ENCODE results near the gene ZCCHC8.

DNA sequence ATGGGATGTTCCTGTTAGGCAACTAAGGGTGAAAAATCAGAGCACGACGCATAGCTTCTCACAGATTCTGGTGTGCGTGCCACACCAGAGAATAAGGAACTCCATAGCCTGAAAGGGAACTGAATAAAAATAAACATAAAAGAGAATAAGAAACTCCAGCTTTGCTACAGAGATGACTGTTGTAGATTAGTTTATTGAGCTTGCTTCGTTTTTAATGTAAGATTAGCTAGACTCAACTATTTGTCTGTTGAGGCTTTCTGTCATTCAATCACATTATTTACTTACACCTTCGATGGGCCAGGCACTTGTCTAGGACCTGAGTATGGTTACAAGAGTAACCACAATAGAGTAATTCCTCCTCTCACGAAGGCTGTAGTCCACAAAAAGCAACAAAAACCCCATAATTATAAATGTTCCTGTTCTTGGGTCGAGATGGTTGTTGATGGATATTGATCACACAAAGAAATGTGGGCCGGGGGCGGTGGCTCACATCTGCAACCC, 807 bp upstream of the ZCCHC8 start:
- no peak for TF ChIP-seq EP300 (IDR thresholded peaks at IDR 0.05)
- TF ChIP-seq, protein P1, sequence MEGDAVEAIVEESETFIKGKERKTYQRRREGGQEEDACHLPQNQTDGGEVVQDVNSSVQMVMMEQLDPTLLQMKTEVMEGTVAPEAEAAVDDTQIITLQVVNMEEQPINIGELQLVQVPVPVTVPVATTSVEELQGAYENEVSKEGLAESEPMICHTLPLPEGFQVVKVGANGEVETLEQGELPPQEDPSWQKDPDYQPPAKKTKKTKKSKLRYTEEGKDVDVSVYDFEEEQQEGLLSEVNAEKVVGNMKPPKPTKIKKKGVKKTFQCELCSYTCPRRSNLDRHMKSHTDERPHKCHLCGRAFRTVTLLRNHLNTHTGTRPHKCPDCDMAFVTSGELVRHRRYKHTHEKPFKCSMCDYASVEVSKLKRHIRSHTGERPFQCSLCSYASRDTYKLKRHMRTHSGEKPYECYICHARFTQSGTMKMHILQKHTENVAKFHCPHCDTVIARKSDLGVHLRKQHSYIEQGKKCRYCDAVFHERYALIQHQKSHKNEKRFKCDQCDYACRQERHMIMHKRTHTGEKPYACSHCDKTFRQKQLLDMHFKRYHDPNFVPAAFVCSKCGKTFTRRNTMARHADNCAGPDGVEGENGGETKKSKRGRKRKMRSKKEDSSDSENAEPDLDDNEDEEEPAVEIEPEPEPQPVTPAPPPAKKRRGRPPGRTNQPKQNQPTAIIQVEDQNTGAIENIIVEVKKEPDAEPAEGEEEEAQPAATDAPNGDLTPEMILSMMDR (IDR thresholded peaks at IDR 0.05): no peak; the same call in 2 of the 3 replicates
- no peak for TF ChIP-seq ZC3H11A (IDR thresholded peaks at IDR 0.05)
- TF ChIP-seq RCOR1 (IDR thresholded peaks at IDR 0.05; ENCODE audit: low read depth, low read length): no peak
- no peak for TF ChIP-seq FOXS1 (CRISPR knock-in tag; IDR thresholded peaks at IDR 0.05)
- TF ChIP-seq ZFP36 (IDR thresholded peaks at IDR 0.05; ENCODE audit: borderline replicate concordance, partially characterized antibody): no peak
- TF ChIP-seq REST (IDR thresholded peaks at IDR 0.05): no peak
- TF ChIP-seq POLR2AphosphoS2 (conservative IDR thresholded peaks at IDR 0.05; ENCODE audit: low read length): no peak
- TF ChIP-seq RFX5 (IDR thresholded peaks at IDR 0.05): no peak
- no peak for TF ChIP-seq SMC3 (IDR thresholded peaks at IDR 0.05)
- TF ChIP-seq, protein P2, sequence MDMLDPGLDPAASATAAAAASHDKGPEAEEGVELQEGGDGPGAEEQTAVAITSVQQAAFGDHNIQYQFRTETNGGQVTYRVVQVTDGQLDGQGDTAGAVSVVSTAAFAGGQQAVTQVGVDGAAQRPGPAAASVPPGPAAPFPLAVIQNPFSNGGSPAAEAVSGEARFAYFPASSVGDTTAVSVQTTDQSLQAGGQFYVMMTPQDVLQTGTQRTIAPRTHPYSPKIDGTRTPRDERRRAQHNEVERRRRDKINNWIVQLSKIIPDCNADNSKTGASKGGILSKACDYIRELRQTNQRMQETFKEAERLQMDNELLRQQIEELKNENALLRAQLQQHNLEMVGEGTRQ (IDR thresholded peaks at IDR 0.05): no peak
- TF ChIP-seq, protein P3, sequence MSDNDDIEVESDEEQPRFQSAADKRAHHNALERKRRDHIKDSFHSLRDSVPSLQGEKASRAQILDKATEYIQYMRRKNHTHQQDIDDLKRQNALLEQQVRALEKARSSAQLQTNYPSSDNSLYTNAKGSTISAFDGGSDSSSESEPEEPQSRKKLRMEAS (IDR thresholded peaks at IDR 0.05): no peak
- no peak for TF ChIP-seq TFCP2L1 (CRISPR knock-in tag; IDR thresholded peaks at IDR 0.05)
